HepG2 (cell line): Measurements from ENCODE around the gene VWA7. TPM values are rescaled to one million over a fixed set of nuclear protein-coding genes. Genes with fewer than 3 reads are reported as not detected.

Experiments used
- BRCA1 ChIP-seq: sonication (generic); formaldehyde crosslinking; IDR thresholded peaks from 2 replicates; pipeline ENCODE4 v1.4.0; 2020; ENCODE audit warnings: missing genetic modification reagents
- DNMT1 ChIP-seq: sonication (generic); formaldehyde crosslinking; IDR thresholded peaks from 2 replicates; pipeline ENCODE4 v1.5.1; 2020; ENCODE audit warnings: mild to moderate bottlenecking, missing genetic modification reagents
- HDAC1 ChIP-seq: sonication (generic); formaldehyde crosslinking; IDR thresholded peaks from 2 replicates; pipeline ENCODE4 v1.5.1; 2020; ENCODE audit warnings: mild to moderate bottlenecking, missing genetic modification reagents
- LCORL ChIP-seq, 2 experiments: fragments of 450-650 bp in 1 of 2; sonication (generic) in 1 of 2; formaldehyde crosslinking in 1 of 2; IDR thresholded peaks; 2 replicates each; pipeline versions ENCODE4 v1.5.0 to v1.6.1; 2017 to 2020; ENCODE audit warnings: antibody characterized with exemption in 1 of 2, missing genetic modification reagents in 1 of 2
- MXD4 ChIP-seq: IDR thresholded peaks from 2 replicates; pipeline ENCODE4 v1.6.1; 2016; ENCODE audit warnings: mild to moderate bottlenecking, missing biosample characterization, missing genetic modification reagents
- SAFB2 ChIP-seq: sonication (generic); formaldehyde crosslinking; IDR thresholded peaks from 2 replicates; pipeline ENCODE4 v1.5.1; 2020; ENCODE audit warnings: missing genetic modification reagents, low read depth, mild to moderate bottlenecking, borderline replicate concordance
- ZBTB3 ChIP-seq: sonication (generic); formaldehyde crosslinking; IDR thresholded peaks from 2 replicates; pipeline ENCODE4 v1.4.0; 2020; ENCODE audit warnings: low read depth, mild to moderate bottlenecking, moderate library complexity, missing genetic modification reagents, borderline replicate concordance
- ZNF205 ChIP-seq: IDR thresholded peaks from 2 replicates; pipeline ENCODE4 v1.6.1; 2018; ENCODE audit warnings: missing biosample characterization, missing genetic modification reagents
- ZNF232 ChIP-seq: sonication (generic); formaldehyde crosslinking; IDR thresholded peaks from 2 replicates; pipeline ENCODE4 v1.4.0; 2020; ENCODE audit warnings: missing genetic modification reagents, borderline replicate concordance
- ZNF234 ChIP-seq: sonication (generic); formaldehyde crosslinking; conservative IDR thresholded peaks from 2 replicates; pipeline ENCODE4 v1.5.1; 2020; ENCODE audit warnings: mild to moderate bottlenecking, missing genetic modification reagents
- ZNF501 ChIP-seq: sonication (generic); formaldehyde crosslinking; IDR thresholded peaks from 2 replicates; pipeline ENCODE4 v1.5.1; 2020; ENCODE audit warnings: mild to moderate bottlenecking, moderate library complexity, missing genetic modification reagents
- ZSCAN25 ChIP-seq: sonication (generic); formaldehyde crosslinking; IDR thresholded peaks from 2 replicates; pipeline ENCODE4 v1.8.0; 2022; ENCODE audit warnings: mild to moderate bottlenecking, missing genetic modification reagents
- polyA plus RNA-seq, 8 experiments: library from polyadenylated mRNA; depleted of rRNA in 3 of 8; stranded (reverse) in 7 of 8; unstranded in 1 of 8; fragments of >200 nt; fragmentation: Illumina TruSeq in 4 of 8; extraction: Trizol in 4 of 8; gene quantifications; 2 replicates each; pipeline versions ENCODE4 v1.2.1 to v1.2.3, GENCODE V29; 2011 to 2016; ENCODE audit warnings: low read depth in 4 of 8, missing spikeins in 1 of 8, mixed read lengths in 1 of 8; ENCODE audit not compliant: insufficient read depth in 1 of 8
- total RNA-seq, 5 experiments: library from RNA; depleted of rRNA; stranded (reverse); fragments of >200 nt; fragmentation: Illumina TruSeq; extraction: Trizol; gene quantifications; 2 replicates each; pipeline ENCODE4 v1.2.3, GENCODE V29; 2016; ENCODE audit warnings: low read depth in 1 of 5
- TF ChIP-seq, protein P1 (sequence below): sonication (generic); formaldehyde crosslinking; IDR thresholded peaks from 2 replicates; pipeline ENCODE4 v1.4.0; 2020; ENCODE audit warnings: missing genetic modification reagents
- TF ChIP-seq, protein P2 (sequence below): sonication (generic); formaldehyde crosslinking; IDR thresholded peaks from 2 replicates; pipeline ENCODE4 v1.4.0; 2020; ENCODE audit warnings: missing genetic modification reagents
- TF ChIP-seq, protein P3 (sequence below): sonication (generic); formaldehyde crosslinking; IDR thresholded peaks from 2 replicates; pipeline ENCODE4 v1.8.0; 2022; ENCODE audit warnings: mild to moderate bottlenecking, missing genetic modification reagents; ENCODE audit not compliant: insufficient replicate concordance

The VWA7 gene
- total and polyA plus RNA-seq, 2 of the 13 experiments (the other 11 are each of a cell fraction or from before 2014, with no cell fraction given) = 0.86 to 3.3 TPM

- TF ChIP-seq, protein P1, sequence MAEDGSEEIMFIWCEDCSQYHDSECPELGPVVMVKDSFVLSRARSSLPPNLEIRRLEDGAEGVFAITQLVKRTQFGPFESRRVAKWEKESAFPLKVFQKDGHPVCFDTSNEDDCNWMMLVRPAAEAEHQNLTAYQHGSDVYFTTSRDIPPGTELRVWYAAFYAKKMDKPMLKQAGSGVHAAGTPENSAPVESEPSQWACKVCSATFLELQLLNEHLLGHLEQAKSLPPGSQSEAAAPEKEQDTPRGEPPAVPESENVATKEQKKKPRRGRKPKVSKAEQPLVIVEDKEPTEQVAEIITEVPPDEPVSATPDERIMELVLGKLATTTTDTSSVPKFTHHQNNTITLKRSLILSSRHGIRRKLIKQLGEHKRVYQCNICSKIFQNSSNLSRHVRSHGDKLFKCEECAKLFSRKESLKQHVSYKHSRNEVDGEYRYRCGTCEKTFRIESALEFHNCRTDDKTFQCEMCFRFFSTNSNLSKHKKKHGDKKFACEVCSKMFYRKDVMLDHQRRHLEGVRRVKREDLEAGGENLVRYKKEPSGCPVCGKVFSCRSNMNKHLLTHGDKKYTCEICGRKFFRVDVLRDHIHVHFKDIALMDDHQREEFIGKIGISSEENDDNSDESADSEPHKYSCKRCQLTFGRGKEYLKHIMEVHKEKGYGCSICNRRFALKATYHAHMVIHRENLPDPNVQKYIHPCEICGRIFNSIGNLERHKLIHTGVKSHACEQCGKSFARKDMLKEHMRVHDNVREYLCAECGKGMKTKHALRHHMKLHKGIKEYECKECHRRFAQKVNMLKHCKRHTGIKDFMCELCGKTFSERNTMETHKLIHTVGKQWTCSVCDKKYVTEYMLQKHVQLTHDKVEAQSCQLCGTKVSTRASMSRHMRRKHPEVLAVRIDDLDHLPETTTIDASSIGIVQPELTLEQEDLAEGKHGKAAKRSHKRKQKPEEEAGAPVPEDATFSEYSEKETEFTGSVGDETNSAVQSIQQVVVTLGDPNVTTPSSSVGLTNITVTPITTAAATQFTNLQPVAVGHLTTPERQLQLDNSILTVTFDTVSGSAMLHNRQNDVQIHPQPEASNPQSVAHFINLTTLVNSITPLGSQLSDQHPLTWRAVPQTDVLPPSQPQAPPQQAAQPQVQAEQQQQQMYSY = peak; percentile 55; the same call in 1 of the 2 replicates
- TF ChIP-seq HDAC1 (CRISPR knock-in tag) = peak; percentile 94
- peak; percentile 89 for TF ChIP-seq BRCA1
- TF ChIP-seq, protein P2, sequence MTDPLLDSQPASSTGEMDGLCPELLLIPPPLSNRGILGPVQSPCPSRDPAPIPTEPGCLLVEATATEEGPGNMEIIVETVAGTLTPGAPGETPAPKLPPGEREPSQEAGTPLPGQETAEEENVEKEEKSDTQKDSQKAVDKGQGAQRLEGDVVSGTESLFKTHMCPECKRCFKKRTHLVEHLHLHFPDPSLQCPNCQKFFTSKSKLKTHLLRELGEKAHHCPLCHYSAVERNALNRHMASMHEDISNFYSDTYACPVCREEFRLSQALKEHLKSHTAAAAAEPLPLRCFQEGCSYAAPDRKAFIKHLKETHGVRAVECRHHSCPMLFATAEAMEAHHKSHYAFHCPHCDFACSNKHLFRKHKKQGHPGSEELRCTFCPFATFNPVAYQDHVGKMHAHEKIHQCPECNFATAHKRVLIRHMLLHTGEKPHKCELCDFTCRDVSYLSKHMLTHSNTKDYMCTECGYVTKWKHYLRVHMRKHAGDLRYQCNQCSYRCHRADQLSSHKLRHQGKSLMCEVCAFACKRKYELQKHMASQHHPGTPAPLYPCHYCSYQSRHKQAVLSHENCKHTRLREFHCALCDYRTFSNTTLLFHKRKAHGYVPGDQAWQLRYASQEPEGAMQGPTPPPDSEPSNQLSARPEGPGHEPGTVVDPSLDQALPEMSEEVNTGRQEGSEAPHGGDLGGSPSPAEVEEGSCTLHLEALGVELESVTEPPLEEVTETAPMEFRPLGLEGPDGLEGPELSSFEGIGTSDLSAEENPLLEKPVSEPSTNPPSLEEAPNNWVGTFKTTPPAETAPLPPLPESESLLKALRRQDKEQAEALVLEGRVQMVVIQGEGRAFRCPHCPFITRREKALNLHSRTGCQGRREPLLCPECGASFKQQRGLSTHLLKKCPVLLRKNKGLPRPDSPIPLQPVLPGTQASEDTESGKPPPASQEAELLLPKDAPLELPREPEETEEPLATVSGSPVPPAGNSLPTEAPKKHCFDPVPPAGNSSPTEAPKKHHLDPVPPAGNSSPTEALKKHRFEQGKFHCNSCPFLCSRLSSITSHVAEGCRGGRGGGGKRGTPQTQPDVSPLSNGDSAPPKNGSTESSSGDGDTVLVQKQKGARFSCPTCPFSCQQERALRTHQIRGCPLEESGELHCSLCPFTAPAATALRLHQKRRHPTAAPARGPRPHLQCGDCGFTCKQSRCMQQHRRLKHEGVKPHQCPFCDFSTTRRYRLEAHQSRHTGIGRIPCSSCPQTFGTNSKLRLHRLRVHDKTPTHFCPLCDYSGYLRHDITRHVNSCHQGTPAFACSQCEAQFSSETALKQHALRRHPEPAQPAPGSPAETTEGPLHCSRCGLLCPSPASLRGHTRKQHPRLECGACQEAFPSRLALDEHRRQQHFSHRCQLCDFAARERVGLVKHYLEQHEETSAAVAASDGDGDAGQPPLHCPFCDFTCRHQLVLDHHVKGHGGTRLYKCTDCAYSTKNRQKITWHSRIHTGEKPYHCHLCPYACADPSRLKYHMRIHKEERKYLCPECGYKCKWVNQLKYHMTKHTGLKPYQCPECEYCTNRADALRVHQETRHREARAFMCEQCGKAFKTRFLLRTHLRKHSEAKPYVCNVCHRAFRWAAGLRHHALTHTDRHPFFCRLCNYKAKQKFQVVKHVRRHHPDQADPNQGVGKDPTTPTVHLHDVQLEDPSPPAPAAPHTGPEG (CRISPR knock-in tag) = peak; percentile 94
- TF ChIP-seq ZNF234 (CRISPR knock-in tag) = peak; percentile 30; the same call in 1 of the 2 replicates
- TF ChIP-seq LCORL (IDR thresholded peaks at IDR 0.05) = no peak
- TF ChIP-seq LCORL (CRISPR knock-in tag; IDR thresholded peaks at IDR 0.05) = peak; percentile 93
- peak; percentile 90 for TF ChIP-seq DNMT1
- TF ChIP-seq ZNF501 (CRISPR knock-in tag) = peak; percentile 54; the same call in 1 of the 2 replicates
- peak; percentile 17 for TF ChIP-seq ZNF205
- peak; percentile 84; the same call in 1 of the 2 replicates for TF ChIP-seq ZBTB3 (CRISPR knock-in tag)
- TF ChIP-seq ZSCAN25 (CRISPR knock-in tag) = peak; percentile 78
- peak; percentile 78 for TF ChIP-seq SAFB2 (CRISPR knock-in tag)
- TF ChIP-seq ZNF232 (CRISPR knock-in tag) = peak; percentile 13; the same call in 1 of the 2 replicates
- TF ChIP-seq, protein P3, sequence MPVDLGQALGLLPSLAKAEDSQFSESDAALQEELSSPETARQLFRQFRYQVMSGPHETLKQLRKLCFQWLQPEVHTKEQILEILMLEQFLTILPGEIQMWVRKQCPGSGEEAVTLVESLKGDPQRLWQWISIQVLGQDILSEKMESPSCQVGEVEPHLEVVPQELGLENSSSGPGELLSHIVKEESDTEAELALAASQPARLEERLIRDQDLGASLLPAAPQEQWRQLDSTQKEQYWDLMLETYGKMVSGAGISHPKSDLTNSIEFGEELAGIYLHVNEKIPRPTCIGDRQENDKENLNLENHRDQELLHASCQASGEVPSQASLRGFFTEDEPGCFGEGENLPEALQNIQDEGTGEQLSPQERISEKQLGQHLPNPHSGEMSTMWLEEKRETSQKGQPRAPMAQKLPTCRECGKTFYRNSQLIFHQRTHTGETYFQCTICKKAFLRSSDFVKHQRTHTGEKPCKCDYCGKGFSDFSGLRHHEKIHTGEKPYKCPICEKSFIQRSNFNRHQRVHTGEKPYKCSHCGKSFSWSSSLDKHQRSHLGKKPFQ (CRISPR knock-in tag) = peak; percentile 86
- peak; percentile 100 for TF ChIP-seq MXD4
Measured at GRCh38 chr6:31795616-31796298, 18.6 kb upstream of the VWA7 start, which contains the start of gene VARS1 (continued).
